Stimulated activated CD8-positive, alpha-beta memory T cell treated with anti-CD3 and anti-CD28 coated beads, Interleukin-15, amount 100 ng/mL, for 4 hours (primary cell): Measurements from ENCODE around the gene ESD.
"Not testable (repeated sequence)": the region's sequence is repeated elsewhere in the genome, so short reads cannot be mapped to it uniquely, and the experiment has no call there.

ENCODE experiments used
- DNase-seq, 2 donors: peaks; one replicate each; pipeline ENCODE4 v3.0.0-alpha.2; 2020; ENCODE audit warnings: low read depth in 2 of 2

Gene ESD, protein sequence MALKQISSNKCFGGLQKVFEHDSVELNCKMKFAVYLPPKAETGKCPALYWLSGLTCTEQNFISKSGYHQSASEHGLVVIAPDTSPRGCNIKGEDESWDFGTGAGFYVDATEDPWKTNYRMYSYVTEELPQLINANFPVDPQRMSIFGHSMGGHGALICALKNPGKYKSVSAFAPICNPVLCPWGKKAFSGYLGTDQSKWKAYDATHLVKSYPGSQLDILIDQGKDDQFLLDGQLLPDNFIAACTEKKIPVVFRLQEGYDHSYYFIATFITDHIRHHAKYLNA

DNA sequence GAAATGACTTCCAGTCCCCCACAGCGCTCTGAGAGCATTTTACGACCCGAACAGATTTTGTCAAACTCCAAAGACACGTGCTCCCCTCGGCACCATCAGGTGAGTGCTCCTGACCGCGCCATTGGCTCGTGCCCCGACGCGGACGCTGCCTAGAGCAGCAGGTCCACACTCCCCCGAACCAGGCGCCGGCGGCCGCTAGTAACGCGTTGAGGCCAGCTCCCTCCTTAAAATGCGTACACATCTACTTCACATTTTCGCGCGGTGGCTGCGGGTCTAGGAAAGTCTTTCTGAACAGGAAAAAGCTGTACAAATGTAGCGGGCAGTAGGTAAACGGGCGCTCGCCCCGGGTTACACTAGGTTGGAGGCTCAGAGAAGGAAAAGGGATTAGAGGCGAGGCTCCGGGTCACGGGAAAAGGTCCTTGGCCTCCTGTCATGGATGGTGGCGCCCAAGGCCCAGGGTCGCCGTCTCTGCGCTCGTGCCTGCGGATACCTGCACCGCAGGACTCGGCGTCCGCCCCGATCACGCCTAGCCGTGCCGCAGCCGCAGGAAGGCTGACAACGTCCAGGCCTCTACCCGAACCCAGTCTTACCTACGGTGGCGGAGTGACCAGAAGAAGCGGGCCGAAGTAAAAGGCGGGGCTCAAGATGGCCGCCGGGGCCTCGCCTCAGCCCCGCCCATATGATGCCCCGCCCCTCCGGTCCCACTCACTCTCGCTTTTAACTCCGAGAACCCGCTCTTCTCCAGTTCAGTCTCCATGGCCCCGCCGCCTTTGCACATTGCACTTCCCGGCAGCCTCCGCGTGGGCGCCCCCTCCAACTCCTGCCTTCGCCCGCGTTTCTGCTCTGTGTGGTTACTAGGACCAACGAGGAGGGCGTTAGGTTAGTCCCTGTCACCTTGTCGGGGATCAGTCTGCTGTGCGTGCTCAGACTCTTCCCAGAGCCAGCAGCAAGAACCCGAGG is at the start of gene ESD:
ESD (minus strand) TSS at position 647 of the 960 bp plus-strand sequence. CDS start 5,748 bp downstream, outside the sequence.
- peak; percentile 74 to 78 for DNase-seq

DNA sequence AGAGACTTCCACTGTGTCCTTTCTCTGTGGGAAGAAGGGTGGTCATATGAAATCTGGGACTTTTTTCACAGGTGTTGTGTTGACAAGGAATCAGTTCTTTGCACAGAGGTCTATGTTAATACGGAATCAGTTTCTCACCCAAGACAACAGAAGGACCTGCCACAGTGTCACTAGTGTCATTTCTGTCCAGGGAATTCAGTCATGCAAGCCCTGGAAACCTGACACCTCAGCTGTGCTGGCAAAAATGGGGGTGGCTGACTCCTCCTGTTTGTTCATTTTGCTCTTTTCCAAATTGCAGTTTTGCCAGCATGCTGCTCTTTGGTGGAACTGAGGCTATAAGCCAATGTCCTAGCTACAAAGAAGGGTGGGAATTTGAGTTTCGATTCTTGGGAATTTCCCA is 49.8 kb upstream of the ESD start:
- DNase-seq, result no peak

DNA sequence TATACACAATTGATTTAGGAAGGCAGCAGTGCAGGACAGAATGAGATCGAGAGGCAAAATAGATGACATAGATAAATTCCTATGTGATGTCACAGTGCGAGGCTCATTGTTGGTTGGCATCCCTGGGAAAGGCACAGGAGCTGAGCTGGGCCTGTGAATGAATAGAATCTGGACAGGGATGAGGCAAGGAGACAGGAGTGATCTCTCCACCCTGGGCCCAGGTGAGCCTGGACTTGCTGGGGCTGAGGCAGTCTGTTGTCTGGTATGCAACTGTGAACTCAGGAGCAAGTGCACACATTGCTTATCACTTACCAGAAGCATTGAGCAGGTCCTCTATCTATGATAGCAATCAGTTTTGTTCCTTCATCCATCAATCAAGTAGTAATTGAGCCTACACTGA is 48.2 kb upstream of the ESD start:
- no peak for DNase-seq

DNA sequence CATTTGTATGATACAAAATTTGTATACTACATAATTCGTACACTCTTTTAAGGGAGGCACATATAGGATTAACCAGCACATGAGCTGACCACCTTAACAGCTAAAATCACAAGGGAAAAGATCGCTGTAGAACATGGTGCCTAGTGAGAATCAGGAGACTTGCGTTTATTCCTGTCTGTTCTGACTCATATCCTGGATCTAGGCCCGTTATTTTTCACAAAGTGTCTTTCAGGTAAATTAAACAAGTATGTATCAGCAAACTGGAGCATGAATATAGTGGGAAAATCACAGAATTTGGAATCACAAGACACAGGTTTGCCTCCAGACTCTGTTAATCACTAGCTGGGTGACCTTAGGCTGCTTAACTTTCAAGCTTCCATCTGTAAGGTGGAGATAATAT is 47.5 kb upstream of the ESD start:
- no peak for DNase-seq

DNA sequence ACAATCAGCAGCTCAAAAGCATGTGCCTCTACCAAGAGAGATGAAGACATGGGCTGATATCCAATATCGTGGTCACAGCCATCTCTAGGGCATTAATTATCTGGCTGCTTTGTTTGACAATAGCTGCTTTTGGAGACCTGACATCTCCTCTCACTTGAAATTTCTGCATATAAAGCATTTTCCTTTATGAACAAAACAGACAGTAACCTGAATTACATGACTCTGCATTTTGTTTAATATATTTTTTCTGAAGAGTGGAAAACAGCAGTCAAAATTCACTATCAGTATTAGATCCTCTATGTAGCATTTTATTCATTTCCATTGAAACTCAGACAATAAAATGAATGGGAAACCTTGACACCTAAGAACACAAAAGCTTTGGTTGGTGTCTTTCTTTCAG is 42.4 kb upstream of the ESD start:
- DNase-seq, result no peak

DNA sequence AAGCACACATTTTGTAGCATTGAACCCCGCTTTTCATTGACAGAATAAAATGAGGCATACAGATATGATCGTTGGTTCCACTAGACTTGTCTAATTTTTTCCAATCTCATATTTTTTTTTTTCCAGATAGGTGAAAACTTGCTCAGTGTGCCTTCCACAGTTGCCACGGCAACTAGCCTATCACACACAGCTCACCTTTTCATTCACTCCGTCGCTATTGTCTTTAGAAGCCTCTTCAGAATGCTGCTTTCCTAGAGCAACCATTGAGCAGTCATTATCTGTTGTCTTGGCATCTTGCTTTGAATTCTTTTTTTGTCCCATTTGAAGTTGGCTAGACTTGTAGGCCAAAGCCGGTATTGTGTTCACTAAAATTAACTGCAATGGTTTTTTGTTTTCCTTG is 37.7 kb upstream of the ESD start:
- DNase-seq, result no peak

DNA sequence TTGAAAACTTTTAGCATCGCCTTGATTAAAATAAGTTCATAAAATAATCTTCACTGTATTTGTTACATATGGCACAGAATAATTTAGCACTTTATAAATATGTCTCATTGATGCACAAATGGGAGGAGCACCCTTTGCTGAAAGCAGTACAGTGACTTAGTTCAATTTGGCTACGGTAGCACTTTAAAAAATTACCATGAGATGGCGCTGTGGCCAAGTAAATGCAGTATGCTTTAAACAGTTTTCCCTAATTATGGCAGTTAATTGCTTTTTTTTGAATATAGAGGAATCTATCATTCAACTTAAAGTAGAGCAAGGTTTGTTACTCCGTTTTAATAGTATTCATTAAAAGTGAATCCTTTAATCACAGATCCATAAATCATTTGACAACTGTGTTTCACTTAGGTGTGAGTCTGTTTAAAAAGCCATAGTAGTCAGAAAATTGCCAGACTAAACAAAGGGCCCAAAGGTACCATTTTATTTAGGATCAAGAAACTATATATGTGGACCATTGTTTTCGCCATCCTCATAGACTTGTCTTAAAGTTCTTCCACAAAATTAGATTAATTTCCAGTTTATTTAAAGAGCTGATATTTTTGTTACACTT is 34.7 kb upstream of the ESD start:
- no peak for DNase-seq

DNA sequence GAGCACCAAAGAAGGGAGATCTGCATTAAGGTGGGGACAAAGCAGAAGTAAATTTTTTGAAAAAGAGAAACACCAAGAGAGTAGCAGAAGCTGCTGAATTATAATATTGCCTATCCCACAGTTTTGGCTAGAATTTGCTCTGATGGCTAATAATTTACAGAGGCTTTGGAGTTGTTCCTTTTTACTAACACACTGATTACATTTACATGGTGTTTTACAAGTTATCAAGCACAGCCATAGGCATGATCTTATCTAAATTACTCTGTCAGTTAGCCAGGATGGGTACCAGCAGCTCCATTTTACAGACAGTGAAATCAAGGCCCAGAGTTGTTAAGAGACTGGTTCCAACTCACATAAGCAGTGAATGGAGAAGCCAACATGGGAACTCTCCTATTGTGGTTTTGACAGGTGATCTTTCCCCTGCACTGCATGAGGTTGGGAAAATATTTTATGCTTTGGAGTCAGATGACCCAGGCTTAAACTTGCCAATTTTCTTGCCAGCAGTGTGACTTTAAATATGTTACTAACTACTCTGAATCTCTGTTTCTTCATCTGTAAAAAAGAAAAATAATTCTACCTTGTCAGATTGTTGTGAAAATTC is 33.5 kb upstream of the ESD start:
- no peak for DNase-seq

DNA sequence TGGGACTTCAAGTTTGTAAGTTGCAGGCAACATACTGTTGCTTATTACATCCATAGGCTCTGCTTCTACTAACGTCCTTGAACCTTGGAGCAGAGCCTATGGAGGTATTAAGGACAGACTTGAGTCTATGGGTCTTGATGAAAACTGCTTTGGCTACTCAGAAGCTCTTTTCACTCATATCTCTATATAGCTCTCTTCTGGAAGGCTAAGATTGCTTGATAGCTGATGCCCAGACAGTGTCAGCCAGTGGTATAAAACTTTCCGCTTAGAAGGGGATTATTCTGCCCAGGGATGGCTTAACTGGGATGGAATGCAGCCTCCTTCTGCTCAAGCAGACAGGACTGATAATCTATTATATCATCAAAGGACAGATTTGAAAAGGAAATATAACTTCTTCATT is 25.6 kb upstream of the ESD start:
- no peak for DNase-seq

DNA sequence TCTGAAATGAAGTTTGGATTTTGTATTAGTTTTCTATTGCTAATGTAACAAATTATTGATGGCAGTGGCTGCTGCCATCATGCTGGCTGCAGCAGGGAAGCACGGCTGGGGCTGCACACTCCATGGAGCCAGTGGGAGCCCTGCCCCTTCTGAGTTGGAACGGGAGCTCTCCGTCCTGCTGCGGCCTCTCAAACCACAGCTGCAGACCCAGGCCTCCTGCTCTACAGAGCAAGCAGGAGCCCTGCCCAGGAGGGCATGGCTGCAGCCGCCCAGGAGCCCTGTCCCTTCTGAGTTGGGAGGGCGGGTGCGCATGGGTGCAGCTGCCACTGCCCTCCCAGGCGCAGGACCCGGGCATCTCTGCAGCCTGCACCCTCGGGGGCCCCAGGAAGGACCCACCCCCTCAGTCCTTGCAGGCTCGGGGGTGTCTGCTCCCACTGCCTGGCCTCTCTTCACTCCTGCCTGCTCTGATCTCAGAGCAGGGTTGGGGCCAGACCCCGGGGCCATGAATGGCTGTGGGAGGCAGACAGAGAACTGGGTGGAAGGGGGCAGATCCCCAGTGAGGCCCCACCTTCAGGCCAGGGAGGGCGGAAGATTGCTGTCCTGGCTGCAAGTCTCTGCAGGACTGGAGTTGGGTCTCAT is 21.0 kb upstream of the ESD start:
- no peak for DNase-seq

DNA sequence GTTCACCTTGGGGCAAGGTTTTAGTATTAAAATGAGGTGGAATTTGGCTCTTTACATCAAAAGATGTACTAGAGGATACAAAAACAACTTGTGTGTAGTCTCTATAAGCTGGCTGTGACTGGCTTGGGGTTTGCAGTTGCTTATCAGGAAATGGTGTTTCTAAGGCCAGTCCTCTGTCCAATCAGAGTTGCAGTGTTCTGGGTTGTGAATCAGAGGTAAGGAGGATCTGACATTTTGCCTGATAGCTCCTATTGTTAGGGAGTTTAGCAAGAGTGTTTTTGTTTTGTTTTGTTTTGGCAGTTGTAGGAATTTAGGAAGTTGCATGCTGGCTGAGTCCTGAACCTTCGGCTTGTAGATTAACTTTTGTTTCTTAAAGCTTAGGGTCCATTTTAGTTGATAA is 20.1 kb upstream of the ESD start:
- DNase-seq, result no peak

DNA sequence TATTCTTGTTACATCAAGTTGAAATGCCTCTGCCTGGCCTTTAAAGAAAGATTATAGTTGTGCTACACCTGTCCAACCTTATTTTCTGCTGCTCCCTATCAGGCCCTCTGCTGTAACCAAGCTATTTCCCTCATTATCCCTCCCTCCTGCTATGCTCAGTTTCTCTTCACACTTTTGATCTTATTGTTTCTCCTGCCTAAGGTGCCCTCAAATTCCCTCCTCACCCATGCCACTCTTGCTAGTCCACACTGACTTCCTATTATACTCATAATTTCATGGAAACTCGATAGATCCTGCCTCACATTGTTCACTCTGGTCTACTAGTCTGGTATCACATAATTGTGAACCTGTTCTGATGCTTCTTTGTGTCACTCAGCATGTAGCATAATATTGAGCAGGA is 19.4 kb upstream of the ESD start:
- DNase-seq, result no peak

DNA sequence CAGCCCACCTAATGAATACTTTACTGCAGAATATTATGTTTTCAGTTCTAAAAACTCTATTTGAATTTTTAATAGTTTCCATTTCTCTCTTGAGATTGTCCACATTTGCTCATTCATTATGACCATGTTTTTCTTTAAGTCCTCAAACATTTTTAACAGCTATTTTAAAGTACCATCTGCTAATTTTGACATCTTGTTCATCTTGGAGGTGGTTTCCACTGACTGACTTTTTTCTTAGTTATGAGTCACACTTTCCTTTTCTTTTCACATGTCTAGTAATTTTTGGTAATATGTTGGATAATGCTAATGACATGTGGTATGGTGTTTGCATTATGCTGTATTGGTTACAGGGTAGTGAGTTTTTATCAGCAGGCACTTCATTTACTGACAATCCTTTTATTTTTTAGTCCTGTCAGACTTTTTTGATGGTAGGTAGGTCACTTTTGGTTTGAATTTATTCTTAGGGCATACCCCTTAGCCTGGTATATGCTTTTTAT is 15.4 kb upstream of the ESD start:
- no peak for DNase-seq

DNA sequence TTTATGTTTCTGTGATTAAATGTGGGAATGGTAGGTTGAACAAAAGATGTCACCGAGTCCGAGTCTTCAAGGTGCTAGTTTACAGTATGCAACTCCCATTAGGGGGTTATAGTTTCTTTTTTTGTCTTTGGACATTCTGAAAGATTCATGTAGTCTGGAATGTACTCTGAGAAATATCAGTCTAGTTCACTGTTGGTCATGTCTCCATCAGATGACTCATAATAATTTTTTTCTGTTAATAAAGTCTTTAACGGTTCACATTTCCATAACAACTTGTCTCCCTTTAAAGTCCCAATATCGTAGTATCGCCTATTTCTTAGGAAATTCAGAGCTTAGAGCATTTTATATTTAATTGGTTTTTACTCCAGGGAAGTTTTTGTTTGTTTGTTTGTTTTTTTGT is 13.5 kb upstream of the ESD start:
- DNase-seq, result no peak

DNA sequence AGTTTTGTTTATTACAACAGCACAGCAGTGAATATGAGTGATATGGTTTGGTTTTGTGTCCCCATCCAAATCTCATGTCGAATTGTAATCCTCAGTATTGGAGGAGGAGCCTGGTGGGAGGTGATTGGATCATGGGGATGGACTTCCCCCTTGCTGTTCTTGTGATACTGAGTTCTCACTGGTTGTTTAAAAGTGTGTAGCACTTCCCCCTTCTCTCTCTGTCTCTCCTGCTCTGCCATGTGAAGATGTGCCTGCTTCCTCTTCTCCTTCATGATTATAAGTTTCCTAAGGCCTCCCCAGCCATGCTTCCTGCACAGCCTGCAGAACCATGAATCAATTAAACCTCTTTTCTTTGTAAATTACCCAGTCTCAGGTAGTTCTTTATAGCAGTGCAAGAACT is 8.0 kb upstream of the ESD start:
- DNase-seq, result not testable (repeated sequence)

DNA sequence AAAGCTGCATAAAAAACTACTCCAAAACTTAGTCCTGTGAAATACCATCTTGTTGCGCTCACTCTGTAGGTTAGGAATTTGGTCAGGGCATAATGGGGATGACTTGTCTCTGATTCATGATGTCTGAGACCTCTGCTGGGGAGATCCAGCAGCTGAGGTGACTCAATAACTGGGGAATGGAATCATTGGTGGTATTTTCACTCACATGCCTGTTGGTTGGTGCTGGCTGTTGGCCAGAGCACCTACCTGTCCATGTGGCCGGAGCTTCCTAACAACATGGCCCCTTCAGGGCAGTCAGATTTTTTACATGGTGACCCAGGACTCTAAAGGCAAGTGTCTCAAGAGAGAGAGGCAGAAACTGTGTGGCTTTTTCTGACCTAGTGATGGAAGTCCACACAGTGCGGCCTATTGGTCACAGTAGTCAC is 7.4 kb upstream of the ESD start:
- DNase-seq, result no peak

DNA sequence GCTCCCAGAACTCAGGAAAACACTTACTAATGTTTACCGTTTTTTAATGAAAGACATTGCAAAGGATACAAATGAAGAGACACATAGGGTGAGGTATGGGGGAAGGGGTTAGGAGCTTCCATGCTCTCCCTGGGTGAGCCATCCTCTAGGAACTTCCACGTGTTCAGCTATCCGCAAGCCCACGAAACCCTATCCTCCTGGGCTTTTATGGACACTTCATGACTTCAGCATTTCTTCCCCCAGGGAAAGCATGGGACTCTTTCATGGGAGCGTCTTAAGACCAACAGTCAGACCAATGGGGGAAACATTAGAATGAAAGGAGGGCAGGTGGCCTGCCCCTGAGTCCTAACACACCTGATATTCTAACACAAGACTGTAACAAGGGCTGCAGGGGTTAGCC is 6.6 kb upstream of the ESD start:
- DNase-seq, result no peak

DNA sequence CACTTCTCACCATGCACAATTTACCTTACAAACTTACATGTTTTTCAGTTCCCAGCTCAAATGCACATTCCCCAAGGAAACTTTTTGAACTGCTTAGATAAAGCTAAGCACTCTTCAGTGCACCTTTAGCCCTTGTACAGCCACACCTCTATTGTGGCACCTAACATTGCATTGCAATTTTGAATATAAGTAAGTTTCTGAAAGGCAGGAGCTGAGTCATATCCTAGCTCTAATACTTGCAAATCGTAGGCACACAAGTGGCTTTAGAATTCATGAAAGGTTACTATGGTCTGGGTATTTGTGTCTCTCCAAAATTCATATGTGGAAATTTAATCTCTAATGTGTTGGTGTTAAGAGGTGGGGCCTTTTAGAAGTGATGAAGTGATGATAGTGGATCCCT is 4.9 kb upstream of the ESD start:
- no peak for DNase-seq

DNA sequence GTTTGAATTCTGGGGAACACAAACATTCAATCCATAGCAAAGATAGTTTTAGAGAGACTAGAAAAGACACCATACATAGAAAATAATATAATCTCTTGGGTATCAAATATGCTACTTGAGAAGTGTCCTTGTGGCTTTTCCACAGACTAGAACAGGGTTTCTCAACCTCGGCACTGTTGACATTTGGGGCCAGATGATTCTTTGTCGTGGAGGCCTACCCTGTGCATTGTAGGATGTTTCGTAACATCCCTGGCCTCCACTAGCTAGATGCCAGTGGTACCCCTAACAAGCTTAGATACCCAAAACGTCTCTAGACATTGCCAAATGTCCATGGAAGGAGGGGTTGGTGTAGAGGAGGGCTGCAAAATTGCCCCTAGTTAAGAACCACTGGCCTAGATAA is 2.2 kb upstream of the ESD start:
- DNase-seq, result no peak

DNA sequence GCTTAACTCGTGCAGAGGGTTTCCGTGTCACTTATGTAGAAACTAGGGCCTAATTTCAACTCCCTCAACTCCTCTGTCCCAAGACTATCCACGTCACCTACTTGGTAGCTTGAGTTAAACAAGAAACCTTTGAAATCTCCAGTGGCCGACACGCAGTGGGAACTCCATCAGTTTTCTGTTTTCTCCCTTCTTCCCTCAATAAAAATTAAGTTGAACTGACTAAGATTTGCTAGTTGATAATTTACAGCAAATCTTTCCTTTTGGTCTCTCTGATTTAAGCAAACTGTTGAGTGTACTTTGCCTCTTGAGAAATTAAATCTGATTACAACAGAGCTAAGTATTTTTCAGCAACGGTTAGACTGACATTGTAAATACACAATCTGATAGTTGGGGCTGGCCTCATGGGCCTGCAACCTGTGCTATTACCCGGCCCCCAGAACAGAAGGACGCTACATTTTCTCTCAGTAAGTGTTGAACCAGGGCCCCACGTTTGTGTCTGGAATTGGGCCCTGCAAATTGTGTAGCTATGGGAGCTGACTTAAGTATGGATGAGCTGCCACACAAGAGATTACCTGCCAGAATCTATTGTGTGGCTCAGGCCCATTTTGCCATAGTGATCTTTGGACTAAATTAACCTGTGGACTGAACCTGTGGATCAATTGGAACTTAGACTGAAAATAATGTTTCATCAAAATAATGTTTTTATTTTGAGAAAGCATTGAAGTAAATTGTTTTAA is 708 bp upstream of the ESD start:
- DNase-seq, result no peak

DNA sequence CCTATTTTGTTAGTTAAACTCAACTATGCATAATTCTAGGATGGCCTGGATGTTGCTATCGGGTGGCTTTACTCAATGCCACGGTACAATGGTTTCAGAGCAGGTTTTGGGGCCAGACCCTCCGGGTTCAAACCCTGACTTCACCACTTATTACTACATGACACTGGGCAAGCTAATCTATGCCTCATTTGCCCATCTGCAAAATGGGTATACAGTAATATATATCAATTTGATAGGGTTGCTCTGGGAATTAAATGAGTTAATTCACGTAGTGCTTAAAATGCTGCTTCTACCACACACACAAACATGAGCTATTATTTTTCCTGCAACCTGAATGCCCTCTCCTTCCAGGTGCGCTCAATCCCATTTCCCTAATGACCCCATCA is 839 bp downstream of the ESD start:
- no peak for DNase-seq
